ENCODE results near the gene SKAP2.

Gene SKAP2

GRCh38 chr7:26691406-26691805, 173.0 kb downstream of the SKAP2 start:
- no peak for DNase-seq

- DNase-seq, result no peak
These were observed 174.1 kb downstream of the SKAP2 start for GRCh38 chr7:26690135-26690805.

- no peak for DNase-seq
These were observed 175.4 kb downstream of the SKAP2 start for GRCh38 chr7:26688936-26689506.

DNA sequence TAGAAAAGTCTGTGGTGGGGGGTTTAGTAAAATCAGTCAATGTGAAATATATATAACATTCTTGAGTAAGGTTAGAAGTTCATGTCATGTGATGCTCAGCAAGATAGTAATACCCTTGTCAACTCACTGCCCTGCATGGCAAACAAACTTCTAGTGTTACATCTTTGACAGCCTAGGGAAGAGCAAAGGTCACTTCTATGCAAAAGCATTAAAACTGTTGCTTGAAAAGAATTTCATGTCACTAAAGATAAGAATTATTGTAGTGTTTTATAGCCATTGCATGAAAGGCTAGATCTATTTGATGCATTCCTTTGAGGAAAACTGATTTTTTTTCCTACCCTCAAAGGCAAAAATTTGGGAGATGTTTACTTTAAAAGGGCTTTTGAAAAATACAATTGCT, 176.0 kb downstream of the SKAP2 start:
- DNase-seq, result no peak

- DNase-seq, result no peak
These were observed 177.4 kb downstream of the SKAP2 start for GRCh38 chr7:26687032-26687431.

GRCh38 chr7:26686448-26686981, 177.9 kb downstream of the SKAP2 start:
- no peak for DNase-seq

DNA sequence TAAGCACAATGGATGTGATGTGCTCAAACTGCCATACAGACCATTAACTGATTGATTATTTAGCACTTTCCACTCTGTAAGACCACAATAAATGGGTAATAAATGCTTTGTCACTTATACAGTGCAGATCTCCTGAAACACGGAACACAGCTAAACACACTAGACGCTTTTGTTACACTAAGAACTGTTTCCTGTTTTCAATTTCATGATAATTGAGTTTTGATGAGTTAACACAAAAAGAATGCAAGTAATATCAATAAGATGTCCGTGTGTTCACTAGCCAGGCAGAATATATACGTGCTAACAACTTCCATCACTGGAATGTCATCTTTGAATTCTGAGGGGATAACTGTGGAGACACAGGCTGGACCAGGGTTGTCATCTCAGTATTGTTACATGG, 178.8 kb downstream of the SKAP2 start:
- DNase-seq, result no peak

GRCh38 chr7:26684447-26684846, 179.9 kb downstream of the SKAP2 start:
- DNase-seq, result no peak

GRCh38 chr7:26683277-26683676, 181.1 kb downstream of the SKAP2 start:
- DNase-seq, result no peak

- no peak for DNase-seq
These were observed 182.5 kb downstream of the SKAP2 start for GRCh38 chr7:26681819-26682418.

DNA sequence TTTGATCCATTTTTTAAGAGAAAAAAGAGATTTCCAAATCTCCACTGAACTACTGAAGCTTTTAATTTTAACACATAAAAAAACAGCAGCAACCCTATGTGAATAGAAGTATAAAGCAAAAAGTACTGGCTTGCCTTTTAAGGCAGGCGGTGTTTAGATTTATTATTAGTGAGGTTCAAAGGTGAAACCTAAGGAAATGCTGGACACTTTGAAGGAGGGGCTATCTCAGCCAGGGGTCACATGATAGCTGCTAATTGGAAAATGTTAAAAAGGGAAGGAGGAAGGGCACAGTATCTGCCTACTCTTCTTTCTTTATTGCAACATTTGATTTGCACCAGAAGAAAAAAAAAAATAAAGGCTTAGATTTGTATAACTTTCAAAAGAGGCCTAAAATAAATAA, 183.8 kb downstream of the SKAP2 start:
- no peak for DNase-seq

GRCh38 chr7:26675143-26675887, 189.1 kb downstream of the SKAP2 start:
- DNase-seq, result no peak

GRCh38 chr7:26673858-26674257, 190.5 kb downstream of the SKAP2 start:
- DNase-seq, result no peak

GRCh38 chr7:26673271-26673670, 191.1 kb downstream of the SKAP2 start:
- no peak for DNase-seq

DNA sequence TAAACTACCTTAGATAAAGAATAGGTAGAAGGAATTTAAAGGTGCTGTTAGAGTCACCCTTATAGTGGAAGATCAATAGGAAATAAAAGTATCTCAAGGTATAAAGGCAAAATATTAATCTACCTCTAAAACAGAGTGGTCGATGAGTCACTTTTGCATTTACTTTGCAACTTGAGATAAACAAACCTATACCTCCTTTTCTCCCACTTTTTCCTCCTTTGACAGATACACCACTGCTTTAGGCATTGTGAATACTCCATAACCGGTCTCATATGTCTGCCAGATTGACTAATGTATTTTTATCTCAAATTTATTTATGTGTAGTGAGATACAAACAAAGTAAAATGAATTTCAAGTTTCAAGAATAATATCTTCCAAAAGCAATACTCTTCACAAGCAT, 193.5 kb downstream of the SKAP2 start:
- no peak for DNase-seq

DNA sequence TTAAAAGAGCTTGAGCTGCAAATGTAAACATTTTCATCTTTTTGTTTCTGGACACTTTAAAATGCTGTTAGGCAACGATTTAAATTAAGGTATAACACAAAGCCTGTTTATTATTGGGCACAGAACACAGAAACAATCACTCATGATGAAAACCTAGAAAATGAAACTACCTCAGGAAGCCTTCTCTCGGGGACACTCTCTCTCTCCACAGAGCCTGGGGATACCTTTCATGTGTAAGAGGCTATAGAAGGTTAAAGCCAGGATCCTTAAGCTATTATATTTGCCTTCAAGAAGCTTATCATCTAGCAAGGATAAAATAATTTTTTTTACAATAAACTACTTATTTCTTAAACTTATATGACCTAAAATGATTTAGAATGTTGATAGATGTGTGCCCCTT, 194.1 kb downstream of the SKAP2 start:
- no peak for DNase-seq

DNA sequence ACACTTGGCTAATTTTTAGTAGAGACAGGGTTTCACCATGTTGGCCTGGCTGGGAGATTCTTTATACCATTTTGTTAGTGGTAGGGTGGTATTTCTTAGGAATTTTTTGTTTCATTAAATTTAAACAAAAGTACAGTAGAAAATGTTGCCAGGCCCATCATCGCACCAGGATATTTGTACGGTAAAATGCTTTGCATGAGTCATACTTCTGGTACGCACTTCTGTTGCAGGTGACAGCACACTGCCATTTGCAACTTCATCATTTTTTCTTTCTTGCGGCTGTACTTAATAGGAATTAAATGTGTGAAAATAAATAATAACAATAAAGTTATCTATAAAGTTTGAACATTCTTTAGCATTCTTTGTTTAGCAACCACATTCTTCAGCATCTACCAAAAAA, 195.6 kb downstream of the SKAP2 start:
- no peak for DNase-seq

DNA sequence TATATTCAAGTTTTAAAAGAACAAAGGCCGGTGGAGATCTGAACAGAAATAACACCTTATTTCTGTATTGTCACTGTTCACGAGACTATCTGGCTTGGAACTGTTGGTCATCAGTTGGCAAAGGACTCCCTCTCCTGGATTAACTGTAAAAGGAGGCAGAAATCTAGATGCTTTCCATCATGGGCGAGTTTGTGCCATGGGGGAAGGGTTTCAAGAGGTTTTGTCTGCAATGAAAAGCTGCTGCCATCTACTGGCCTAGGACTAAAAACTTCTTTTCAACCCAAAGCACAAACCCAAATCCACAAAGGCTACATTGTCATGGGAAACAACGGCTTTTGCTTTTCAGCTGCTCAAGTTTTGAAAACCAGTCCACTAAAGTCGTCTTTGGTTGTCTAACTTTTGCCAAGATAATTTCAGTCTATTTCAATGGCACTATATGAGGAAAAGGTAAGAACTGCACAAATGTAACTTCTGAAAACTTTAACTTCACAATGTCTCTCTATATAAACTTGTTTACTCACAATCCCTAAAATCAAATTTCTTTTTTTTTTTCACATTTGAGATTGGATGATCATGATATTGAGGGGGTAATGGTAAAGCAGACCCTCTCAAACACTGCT, 196.8 kb downstream of the SKAP2 start:
- DNase-seq, result peak; percentile 33

DNA sequence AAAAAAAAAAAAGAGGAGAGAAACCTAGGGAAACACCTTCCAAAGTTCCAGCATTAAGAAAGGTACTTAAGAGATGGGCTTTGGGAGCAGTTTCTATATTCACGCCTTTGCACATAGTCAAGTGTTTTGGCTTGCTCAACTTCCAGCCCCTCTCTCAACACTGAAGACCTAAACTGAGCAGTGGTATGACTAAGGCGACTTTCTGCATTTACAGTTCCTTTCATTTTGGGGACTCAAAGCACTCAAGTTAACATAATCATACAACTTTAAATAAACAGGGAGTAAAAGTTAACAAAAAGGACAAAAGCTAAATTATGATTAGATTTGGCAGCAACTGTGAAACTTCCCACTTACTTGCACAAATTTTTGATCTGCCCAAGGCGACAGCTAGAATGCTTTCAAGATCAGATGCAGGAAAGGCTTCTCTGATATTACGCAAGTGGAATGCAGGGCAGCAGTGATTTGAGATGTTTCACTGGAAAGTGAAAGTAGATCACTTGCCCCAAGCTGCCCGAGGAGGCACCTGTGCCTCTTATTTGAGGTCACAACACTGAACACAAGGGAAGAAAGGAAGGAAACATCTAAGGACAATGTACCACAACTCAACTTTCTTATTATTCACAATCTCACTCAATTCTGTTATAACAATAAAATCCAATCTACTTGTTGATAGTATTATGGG, 199.5 kb downstream of the SKAP2 start:
- DNase-seq, result peak; percentile 10

GRCh38 chr7:26664274-26664673, 200.1 kb downstream of the SKAP2 start:
- no peak for DNase-seq

GRCh38 chr7:26663874-26664273, 200.5 kb downstream of the SKAP2 start:
- no peak for DNase-seq

DNA sequence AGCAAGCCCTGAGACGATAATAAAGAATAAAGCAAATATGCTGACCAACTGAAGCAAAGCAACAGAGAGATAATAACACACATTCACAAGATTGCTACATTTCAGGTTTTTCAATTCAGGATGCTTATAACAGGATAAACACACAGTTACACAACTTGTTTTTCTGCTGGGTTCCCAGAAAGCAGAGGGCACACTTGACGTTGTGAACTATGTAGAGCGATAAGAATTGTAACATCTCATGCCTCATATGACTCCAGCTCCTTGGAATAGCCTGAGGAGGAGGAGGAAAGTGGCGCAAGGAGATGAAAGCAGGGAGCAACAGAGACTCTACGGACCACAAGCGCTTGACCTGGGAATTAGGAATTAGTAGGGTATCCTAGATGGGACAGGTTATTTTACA, 201.7 kb downstream of the SKAP2 start:
- no peak for DNase-seq

DNA sequence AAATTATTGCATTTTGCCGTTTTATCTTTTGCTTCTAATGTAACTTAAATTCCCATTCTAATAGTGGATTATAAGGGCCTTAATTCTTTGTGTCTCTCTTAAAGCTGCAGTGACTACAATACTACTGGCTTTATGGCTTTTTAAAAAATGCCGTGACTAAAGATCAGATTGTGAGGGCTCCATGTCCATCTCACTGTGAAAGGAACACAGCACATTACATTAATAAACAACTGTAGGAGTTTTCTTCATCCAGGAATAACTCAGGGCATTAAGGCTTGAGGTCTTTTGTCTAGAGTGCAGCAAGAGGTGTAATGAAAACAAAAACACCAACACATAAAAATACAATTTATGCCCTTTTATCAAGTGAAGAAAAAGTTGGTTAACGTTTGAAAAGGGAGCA, 205.3 kb downstream of the SKAP2 start:
- no peak for DNase-seq

All from activated naive CD4-positive, alpha-beta T cell treated with Interleukin-2 at 50 U/mL for 16 hours (primary cell).